ENCODE data around the gene SPDYE16.
"Not testable (repeated sequence)": the region's sequence is repeated elsewhere in the genome, so short reads cannot be mapped to it uniquely, and the experiment has no call there.

Gene SPDYE16, protein sequence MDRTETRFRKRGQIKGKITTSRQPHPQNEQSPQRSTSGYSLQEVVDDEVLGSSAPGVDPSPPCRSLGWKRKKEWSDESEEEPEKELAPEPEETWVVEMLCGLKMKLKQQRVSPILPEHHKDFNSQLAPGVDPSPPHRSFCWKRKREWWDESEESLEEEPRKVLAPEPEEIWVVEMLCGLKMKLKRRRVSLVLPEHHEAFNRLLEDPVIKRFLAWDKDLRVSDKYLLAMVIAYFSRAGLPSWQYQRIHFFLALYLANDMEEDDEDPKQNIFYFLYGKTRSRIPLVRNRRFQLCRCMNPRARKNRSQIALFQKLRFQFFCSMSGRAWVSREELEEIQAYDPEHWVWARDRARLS

DNA sequence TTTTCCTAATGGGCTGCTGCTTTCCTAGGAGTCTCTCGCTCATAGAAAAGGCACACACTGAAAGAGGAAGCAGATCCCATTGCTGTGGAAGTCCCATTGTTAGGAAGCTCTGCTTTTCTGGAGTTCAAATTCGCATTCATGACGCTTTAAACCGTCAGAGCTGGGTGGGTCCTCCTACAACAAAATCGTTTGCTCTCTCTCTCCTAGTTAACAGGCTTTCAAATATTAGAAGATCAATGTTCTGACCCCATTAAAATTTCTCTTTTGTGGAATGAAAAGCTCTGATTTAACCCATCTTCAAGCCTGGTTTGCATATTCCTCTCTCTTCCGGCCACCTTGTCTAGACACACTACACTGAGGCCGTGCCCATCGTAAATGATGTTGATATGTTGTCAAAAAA lies at the start of gene SPDYE16:
TSS of gene SPDYE16 (minus strand) at position 101 of the 400 bp plus-strand sequence. CDS start 1,838 bp downstream, outside the sequence.
- DNase-seq (ENCODE audit: low read depth in 2 of 2, low spot score in 1 of 2), result not testable (repeated sequence)

DNA sequence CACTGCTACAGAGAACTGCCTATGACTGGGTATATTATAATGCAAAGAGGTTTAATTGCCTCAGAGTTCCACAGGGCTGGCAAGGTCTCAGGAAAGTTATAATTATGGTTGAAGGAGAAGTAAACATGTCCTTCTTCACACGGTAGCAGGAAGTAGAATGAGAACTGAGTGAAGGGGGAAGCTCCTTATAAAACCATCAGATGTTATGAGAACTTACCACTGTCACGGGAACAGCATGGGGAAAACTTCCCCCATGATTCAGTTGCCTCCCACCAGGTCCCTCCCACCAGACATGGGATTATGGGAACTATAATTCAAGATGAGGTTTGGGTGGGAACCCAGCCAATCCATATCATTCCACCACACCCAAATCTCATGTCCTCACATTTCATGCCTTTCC lies 49.6 kb upstream of the SPDYE16 start:
- not testable (repeated sequence) for DNase-seq (ENCODE audit: low read depth in 2 of 2, low spot score in 1 of 2)

DNA sequence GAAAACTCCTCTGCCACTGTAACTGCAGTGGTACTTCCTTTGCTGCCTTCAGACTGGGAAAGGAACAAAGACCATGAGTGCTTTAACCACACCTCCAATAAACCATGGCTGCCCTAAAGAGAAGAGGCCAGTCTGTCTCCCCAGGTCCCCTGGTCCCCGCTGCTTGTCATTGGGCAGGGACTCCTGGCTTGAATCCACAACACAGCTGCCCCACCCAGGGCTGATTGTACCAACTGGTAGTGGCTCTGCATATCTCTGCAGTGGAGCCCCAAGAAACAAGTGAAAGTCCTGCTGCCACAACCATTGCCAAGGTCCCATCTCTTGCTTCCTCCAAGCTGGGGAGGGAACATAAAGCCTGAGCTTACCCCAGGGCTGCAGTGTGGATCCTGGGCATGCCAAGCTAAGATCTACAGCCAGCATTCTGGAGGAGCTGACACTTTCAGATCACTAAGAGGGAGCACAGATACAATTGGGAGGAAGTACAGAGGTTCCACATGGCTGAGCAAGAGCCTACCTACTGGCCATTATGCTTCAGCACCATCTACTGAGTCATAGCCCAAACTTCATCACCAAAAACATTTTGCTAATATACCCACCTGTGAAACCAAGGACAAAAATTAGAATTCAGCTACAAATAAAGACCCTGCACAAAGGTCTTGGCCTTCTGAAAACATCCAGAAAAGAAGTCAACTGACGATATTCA lies 48.7 kb upstream of the SPDYE16 start:
- DNase-seq (ENCODE audit: low read depth in 2 of 2, low spot score in 1 of 2), result not testable (repeated sequence)

DNA sequence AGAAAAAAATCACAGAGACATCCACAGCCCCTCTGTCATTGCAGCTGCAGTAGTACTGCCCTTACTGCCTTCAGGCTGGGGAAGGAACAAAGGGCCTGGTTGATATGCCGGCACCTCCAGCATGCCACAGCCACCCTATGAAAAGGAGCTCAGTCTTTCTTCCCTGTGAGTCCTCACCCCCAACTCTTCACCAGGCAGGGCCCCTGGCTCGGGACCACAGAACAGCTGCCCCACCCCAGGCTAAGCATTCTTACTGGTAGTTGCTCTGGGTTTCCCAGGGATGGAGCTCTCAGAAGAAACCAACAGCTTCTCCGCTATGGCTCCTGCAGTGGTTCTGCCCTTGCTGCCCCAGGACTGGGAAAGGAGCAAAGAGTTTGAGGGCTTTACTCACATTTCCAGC lies 47.9 kb upstream of the SPDYE16 start:
- DNase-seq (ENCODE audit: low read depth in 2 of 2, low spot score in 1 of 2), result not testable (repeated sequence)

DNA sequence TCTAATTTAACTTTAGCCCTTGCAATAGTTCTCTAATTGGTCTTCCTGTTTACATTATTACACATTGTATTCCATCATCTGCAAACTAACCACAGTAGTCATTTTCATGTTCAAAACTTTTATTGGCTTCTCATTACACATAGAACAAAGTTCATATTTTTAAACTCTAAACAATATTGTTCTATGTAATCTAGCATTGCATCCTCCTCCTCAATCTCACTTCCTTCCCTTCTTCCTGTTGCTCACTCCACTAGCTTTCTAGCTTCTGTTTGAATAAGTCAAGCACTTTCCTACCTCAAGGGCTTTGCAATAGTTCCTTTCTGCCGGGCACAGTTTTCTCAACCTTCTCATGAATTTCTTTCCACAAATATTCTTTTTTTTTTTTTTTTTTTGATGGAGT lies 45.5 kb upstream of the SPDYE16 start:
- DNase-seq (ENCODE audit: low read depth in 2 of 2, low spot score in 1 of 2), result not testable (repeated sequence)

DNA sequence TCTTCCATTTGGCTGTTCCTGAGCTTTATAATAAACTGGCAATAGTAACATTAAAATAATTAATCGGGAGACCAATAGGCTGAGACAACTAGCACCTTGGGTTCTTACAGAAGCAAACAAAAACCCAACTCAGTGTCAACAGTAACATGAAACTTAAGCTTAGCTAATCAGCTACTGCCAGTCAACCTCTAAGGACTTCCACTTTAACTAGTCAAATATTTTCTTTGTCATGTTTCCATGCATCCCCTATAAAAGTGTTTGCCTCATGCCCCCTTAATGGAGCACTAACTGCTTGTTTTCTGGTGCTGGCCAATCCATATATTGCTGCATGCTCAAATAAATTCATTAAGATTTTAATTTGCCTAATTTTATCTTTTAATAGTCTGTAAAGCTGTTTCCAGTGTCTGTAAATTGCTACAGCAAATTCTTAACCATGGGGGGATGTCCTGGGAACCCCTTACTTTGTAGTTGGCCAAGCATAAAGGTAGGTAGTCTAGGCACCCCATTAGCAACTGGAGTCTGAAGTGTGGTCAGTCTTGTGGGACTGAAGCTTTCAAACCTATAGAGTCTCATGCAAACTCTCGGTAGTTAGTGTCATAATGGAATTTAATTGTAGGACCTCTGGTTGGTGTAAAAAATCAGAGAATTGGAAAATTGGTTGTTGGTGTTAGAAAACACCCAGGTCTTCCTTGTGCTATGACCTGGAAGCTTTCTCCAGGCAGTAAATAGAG lies 43.7 kb upstream of the SPDYE16 start:
- DNase-seq (ENCODE audit: low read depth in 2 of 2, low spot score in 1 of 2), result not testable (repeated sequence)

DNA sequence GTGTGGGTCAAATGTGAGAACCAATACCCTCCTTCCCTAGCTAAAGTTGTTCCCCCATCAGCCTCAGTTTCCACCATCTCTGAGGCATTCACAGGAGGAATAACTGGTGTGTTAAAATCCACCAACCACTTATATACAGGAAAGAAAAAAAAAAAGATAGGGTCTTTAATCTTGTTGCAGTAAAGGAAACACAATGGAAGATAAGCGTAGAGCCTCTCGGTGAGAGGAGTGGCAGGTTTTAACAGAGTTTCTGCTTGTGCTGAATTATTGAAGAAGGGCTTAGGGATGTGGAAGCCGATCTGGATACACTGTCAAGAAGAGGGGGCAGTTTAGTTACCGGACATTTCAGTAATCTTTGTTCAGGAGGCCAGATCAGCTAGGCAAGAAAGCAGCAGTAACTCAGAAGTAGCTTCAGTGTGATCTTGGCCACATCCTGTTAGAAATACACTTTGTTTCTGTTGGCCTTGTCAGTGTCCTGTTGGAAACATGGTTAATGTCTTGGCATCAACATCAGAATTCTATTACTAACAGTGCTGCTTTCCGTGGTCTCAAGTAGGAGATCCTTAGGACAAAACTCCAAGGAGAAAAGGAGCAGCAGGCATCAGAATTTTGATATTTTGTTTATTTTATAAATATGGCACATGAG lies 40.7 kb upstream of the SPDYE16 start:
- not testable (repeated sequence) for DNase-seq (ENCODE audit: low read depth in 2 of 2, low spot score in 1 of 2)

DNA sequence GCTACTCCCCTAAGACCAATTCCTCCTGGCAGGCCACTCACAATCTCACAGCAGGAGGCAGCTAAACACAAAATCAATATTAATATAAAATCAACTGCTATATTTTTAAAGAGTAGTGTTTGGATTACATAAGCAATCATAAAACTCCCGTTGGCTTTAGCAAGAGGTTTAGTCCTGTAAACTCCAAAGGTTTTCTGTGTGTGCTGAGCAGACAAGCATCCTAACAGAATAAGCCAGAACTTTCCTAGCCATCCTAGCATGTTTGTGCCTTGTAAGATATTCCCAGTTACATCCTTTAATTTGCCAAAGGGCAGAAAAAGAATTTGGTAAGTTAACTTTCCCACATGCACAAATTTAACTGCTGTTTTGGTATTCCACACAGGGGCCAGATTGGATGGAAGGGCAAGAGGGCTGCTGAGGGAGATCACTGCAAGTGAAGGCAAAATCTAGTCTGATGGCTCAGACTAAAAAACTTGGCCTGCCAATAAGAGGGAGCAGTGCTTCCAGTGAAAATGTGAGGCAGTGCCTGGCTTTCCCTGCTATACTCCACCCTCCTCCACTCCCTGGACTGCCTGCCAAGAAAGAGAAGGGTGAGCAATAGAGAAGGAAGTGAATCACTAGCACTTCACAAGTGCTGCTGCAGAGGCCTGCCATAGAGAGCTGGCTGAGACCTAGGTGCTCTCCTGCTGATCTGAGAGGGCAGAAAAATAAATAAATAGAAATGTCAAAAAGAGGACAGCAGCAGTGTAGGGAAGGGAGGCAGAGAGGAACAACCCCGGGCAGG lies 39.9 kb upstream of the SPDYE16 start:
- not testable (repeated sequence) for DNase-seq (ENCODE audit: low read depth in 2 of 2, low spot score in 1 of 2)

DNA sequence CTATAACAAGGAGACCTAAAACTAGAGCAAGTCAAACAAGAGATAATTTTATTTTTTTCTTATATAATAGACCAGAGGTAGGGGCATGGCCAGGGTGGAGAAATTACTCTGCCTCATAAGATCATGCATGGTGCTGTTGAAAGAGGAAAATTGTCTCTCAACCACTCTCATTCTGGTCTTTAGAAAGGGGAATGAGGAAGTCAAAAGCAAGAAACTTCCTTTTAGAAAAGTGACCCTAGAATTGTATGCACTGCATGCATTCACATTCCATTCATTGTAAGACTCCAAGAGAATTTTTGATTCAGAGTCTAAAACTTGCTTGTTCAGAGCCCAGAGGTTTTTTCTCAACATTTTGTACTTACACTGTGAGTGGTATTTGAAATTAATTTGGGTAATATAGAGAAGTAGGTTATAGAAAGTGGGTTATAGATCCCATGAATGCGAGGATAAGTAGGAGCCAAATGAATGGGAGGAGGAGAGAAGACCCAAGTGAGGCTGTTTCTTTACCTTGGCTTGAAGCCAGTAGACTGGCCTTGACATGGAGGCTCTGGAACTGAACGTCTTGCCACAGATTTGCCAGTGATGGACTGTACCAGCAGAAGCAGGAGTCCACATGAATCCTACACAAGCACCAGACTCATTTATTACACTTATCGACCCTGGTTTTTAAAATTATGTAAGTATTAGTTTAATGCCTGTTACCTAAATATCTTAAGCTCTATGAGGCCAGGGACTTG lies 33.0 kb upstream of the SPDYE16 start:
- not testable (repeated sequence) for DNase-seq (ENCODE audit: low read depth in 2 of 2, low spot score in 1 of 2)

DNA sequence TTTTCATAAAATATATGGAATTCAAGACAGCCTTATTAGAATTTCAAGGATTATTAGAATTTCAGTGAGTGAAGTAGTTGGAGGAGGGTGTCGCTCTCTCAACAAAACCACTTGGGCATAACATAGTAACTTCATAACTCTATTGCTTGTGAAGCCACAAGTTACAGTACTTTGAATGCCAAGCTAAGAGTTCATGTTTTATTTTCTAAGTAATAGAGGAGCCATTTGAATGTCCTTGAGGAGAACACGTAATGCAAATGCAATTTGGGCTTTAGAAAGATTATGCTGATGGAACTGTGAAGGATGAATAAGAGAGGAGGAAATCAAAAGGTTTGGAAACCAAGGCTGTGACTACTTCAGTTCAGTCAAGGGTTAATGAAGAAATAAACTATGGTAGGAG lies 32.3 kb upstream of the SPDYE16 start:
- not testable (repeated sequence) for DNase-seq (ENCODE audit: low read depth in 2 of 2, low spot score in 1 of 2)

DNA sequence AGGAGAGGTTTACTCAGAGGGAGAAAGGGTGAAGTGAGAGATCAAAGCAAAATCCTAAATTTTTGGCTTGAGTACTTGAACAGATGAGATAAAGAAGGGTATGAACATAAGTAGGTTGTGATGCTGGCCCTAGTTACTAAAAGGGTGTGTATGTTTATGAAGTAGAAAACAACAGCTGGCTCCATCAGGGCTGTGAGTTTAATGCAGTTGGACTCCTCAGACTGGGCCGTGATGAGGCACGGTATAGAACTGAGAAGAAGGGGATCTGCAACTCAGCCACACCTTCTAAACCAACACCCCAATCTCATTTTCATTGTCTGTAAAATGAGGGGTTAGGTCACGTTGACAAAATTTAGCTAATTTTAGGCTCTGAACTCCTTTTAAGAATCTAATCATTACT lies 29.2 kb upstream of the SPDYE16 start:
- not testable (repeated sequence) for DNase-seq (ENCODE audit: low read depth in 2 of 2, low spot score in 1 of 2)

DNA sequence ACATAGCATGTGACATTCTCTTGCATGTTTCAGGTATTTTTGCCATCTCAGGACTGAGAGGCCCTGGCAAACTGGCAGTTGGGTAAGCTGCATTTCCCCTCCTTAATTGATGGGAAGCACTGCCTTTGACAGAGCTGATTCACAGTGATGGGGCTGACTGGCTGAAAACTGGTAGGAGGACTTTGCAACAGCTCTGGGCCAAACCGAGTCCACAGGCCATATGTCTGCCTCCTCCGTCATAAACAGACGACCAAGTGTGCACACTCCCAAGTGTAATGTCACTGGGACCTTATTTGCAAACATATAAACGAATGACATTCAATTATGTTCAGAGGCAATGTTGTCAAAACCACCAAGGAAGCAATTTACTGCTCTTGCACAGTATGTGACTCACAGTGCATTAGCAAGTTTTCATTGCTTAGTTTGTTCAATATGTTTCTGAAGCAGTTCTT lies 27.3 kb upstream of the SPDYE16 start:
- not testable (repeated sequence) for DNase-seq (ENCODE audit: low read depth in 2 of 2, low spot score in 1 of 2)

DNA sequence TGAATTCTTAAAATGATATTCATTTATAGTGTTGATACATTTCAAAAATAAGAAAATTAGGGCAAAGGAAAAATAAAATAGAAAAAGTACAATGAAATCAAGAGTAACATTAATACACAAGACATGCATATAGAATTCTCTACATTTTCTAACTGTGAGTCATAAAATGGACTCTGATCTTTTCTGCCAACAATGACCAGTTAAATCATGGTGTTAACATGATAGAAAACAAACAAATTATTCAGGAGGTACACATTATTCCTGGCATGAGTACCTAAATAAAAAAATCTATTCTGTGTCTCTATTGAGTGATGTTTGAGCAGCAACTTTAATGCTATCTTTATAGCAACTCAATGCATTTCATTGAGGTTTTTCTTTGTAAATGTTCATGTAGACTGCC lies 25.6 kb upstream of the SPDYE16 start:
- not testable (repeated sequence) for DNase-seq (ENCODE audit: low read depth in 2 of 2, low spot score in 1 of 2)

DNA sequence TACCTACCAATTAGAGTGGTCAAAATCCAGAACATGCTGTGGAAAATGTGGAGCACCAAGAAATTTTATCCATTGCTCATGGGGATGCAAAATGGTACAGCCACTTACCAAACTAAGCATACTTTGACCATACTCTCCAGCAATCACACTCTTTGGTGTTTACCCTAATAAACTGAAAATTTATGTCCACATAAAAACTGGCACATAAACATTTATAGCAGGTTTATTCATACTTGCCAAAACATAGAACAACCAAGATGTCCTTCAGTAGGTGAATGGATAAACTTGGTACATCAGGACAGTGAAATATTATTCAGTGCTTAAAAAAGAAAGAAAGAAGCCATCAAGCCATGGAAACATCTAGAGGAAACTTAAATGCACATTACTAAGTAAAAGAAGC lies 24.7 kb upstream of the SPDYE16 start:
- not testable (repeated sequence) for DNase-seq (ENCODE audit: low read depth in 2 of 2, low spot score in 1 of 2)

DNA sequence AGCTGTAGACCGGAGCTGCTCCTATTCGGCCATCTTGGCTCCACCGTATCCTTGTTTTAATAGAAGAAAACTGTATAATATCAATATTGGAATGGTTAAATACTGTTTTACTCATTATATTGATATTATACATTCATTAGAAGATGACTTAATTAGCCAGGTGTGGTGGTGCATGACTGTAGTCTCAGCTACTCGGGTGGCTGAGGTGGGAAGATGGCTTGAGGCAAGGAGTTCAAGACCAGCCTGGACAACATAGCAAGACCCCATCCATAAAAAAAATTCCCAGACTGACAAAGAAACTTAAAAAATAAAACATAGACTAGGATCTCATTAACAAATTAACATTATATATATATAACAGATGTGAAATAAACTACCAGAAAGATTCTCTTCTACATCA lies 24.2 kb upstream of the SPDYE16 start:
- not testable (repeated sequence) for DNase-seq (ENCODE audit: low read depth in 2 of 2, low spot score in 1 of 2)

DNA sequence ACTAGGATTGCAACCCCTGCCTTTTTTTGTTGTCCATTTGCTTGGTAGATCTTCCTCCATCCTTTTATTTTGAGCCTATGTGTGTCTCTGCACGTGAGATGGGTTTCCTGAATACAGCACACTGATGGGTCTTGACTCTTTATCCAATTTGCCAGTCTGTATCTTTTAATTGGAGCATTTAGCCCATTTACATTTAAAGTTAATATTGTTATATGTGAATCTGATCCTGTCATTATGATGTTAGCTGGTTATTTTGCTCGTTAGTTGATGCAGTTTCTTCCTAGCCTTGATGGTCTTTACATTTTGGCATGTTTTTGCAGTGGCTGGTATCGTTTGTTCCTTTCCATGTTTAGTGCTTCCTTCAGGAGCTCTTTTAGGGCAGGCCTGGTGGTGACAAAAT lies 21.9 kb upstream of the SPDYE16 start:
- not testable (repeated sequence) for DNase-seq (ENCODE audit: low read depth in 2 of 2, low spot score in 1 of 2)

DNA sequence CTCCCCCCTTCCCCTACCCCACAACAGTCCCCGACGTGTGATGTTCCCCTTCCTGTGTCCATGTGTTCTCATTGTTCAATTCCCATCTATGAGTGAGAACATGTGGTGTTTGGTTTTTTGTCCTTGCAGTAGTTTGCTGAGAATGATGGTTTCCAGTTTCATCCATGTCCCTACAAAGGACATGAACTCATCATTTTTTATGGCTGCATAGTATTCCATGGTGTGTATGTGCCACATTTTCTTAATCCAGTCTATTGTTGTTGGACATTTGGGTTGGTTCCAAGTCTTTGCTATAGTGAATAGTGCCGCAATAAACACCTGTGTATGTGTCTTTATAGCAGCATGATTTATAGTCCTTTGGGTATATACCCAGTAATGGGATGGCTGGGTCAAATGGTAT lies 18.2 kb upstream of the SPDYE16 start:
- DNase-seq (ENCODE audit: low read depth in 2 of 2, low spot score in 1 of 2), result not testable (repeated sequence)

DNA sequence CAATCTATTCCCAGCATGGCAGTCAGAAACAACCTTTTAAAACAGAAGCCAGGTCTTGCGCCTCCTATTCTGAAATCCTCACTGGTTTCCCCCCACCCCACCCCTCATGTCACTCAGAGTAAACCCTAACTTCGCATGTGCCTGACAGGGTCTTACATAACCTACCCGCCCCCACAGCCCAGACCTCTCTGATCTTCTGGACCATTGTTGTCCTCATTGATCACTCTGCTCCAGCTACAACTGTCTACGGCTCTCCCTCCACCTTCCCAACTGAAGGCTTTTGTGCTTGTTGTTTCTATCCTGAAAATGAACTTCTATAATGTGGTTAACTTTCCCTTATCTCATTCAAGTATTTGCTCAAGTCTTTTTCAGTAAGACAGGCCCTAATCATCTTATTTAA lies 17.1 kb upstream of the SPDYE16 start:
- DNase-seq (ENCODE audit: low read depth in 2 of 2, low spot score in 1 of 2), result not testable (repeated sequence)

DNA sequence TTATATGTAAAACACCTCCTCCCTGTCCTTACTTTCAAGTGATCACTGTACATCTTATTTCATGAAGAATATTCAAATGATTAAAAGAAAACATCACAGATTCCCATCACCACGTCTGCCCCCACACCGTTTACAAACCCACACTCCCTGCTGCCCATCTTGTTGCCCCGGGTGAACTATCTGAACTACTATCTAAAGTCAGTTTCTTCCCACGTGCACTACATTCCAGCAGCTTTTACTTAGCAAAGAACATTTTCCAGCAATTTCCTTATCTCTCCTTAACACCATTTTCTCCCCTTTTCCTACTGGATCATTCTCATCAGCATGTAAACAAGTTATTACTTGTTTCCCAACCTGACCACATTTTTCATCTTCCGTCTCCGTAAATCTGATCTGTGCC lies 16.6 kb upstream of the SPDYE16 start:
- not testable (repeated sequence) for DNase-seq (ENCODE audit: low read depth in 2 of 2, low spot score in 1 of 2)

DNA sequence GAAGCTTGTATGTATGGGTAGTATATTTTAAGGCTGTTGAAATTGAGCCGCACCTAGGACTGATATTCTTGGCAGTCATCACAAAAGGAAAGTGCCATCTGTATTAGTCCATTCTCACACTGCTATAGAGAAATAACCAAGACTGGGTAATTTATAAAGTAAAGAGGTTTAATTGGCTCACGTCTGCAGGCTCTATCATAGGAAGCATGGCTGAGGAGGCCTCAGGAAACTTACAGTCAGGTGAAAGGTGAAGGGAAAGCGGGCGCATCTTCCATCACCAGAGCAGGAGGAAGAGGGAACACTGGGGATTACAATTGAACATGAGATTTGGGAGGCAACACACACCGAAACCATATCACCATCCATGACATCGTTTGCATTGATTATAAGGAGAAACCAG lies 8.9 kb upstream of the SPDYE16 start:
- not testable (repeated sequence) for DNase-seq (ENCODE audit: low read depth in 2 of 2, low spot score in 1 of 2)

Data from stimulated activated CD8-positive, alpha-beta memory T cell treated with anti-CD3 and anti-CD28 coated beads, Interleukin-4, amount 100 ng/mL, for 1 hour (primary cell).